HCT116 (cell line): ENCODE measurements around the gene ARL13B. TPM values are rescaled to one million over a fixed set of nuclear protein-coding genes. Genes with fewer than 3 reads are reported as not detected.

ENCODE experiments used
- ATAC-seq: fragments of 200-7000 bp; cut with Tn5 transposase; 2 replicates; pipeline ENCODE4 v1.9.1; 2020; ENCODE audit warnings: mild to moderate bottlenecking, moderate library complexity
- BruUV-seq: library from RNA; stranded (reverse); fragments of 400-500 nt; replicated peaks from 2 replicates; lab custom pipeline; 2021; lab: Mats Ljungman, UMichigan
- CTCF ChIA-PET: fragments of 300-600 bp; sonication (Branson Sonifier 250); formaldehyde crosslinking; loops from one replicate; lab custom pipeline; 2021; ENCODE audit warnings: antibody characterized with exemption; lab: Charles Lee
- POLR2A ChIA-PET: fragments of 300-600, 350-600 bp; sonication (Branson Sonifier 250); formaldehyde crosslinking; loops from one replicate; lab custom pipeline; 2021; ENCODE audit warnings: antibody characterized with exemption; lab: Charles Lee
- RAD21 ChIA-PET, 2 experiments: fragments of 300-600 bp; sonication (Branson Sonifier 250); formaldehyde crosslinking; loops; one replicate each; lab custom pipeline; 2023; ENCODE audit warnings: low total read pairs in 2 of 2; ENCODE audit not compliant: uncharacterized antibody in 2 of 2, unreplicated experiment in 2 of 2, low non-redundant PET in 1 of 2; lab: Charles Lee
- DNase-seq: peaks from one replicate; pipeline ENCODE4 v3.0.0-alpha.2; 2010; ENCODE audit warnings: low read depth, low spot score
- H2AFZ ChIP-seq: fragments of 200-600 bp; shearing (Covaris generic), sonication (generic); 2 replicates; pipeline ENCODE4 v1.6.1; 2017; ENCODE audit warnings: low read depth, mixed run types, mixed read lengths, antibody characterized with exemption, low read length; ENCODE audit not compliant: poor library complexity, severe bottlenecking
- H3K27ac ChIP-seq: 2 replicates; pipeline ENCODE4 v1.5.1; 2012; ENCODE audit warnings: low read depth, low read length
- H3K27me3 ChIP-seq: fragments of 200-600 bp; sonication (generic); 2 replicates; pipeline ENCODE4 v1.6.1; 2016; ENCODE audit warnings: mixed run types, low read length, mixed read lengths; ENCODE audit not compliant: insufficient read depth
- H3K36me3 ChIP-seq, 2 experiments: fragments of 200-500 bp in 1 of 2; fragments of 200-600 bp in 1 of 2; sonication (Bioruptor generic) in 1 of 2; sonication (generic) in 1 of 2; 2 replicates each; pipeline versions ENCODE4 v1.5.1 to v1.6.1; 2014 to 2016; ENCODE audit warnings: low read length in 2 of 2, inconsistent platforms in 1 of 2, mixed read lengths in 1 of 2, mixed run types in 1 of 2; ENCODE audit not compliant: insufficient read depth in 2 of 2, control insufficient read depth in 1 of 2
- H3K4me1 ChIP-seq, 2 experiments: fragments of 200-600 bp in 1 of 2; sonication (generic) in 1 of 2; 2 replicates each; pipeline versions ENCODE4 v1.5.1 to v1.6.1; 2012 to 2017; ENCODE audit warnings: low read length in 2 of 2, inconsistent platforms in 1 of 2, mild to moderate bottlenecking in 1 of 2, mixed read lengths in 1 of 2, mixed run types in 1 of 2, moderate library complexity in 1 of 2; ENCODE audit not compliant: insufficient read depth in 2 of 2, control insufficient read depth in 1 of 2
- H3K4me2 ChIP-seq: fragments of 200-600 bp; sonication (generic); 2 replicates; pipeline ENCODE4 v1.6.1; 2017; ENCODE audit warnings: mixed run types, low read length, mixed read lengths
- H3K4me3 ChIP-seq, 2 experiments: fragments of 200-600 bp in 1 of 2; sonication (generic) in 1 of 2; replicated peaks in 1 of 2; 2 replicates each; pipeline ENCODE4 v1.5.1; 2011 to 2016; ENCODE audit warnings: low read length in 2 of 2, control low read depth in 1 of 2, low read depth in 1 of 2, mild to moderate bottlenecking in 1 of 2, mixed read lengths in 1 of 2, mixed run types in 1 of 2
- H3K79me2 ChIP-seq: fragments of 200-600 bp; sonication (generic); 2 replicates; pipeline ENCODE4 v1.6.1; 2017; ENCODE audit warnings: mild to moderate bottlenecking, mixed run types, low read length, moderate library complexity, mixed read lengths; ENCODE audit not compliant: insufficient read depth
- H3K9ac ChIP-seq: fragments of 200-600 bp; sonication (generic); 2 replicates; pipeline ENCODE4 v1.6.1; 2016; ENCODE audit warnings: low read length, mixed read lengths
- H3K9me2 ChIP-seq: fragments of 200-600 bp; sonication (generic), shearing (Covaris generic); 2 replicates; pipeline ENCODE4 v1.6.1; 2017; ENCODE audit warnings: mixed run types, mild to moderate bottlenecking, moderate library complexity; ENCODE audit not compliant: insufficient read depth
- H3K9me3 ChIP-seq, 2 experiments: fragments of 200-500 bp in 1 of 2; fragments of 200-600 bp in 1 of 2; sonication (Bioruptor generic) in 1 of 2; sonication (generic) in 1 of 2; 2 replicates each; pipeline ENCODE4 v1.6.1; 2014 to 2017; ENCODE audit warnings: low read length in 2 of 2, mixed read lengths in 2 of 2, inconsistent platforms in 1 of 2, low read depth in 1 of 2, mild to moderate bottlenecking in 1 of 2, mixed run types in 1 of 2, moderate library complexity in 1 of 2; ENCODE audit not compliant: control insufficient read depth in 1 of 2, insufficient read depth in 1 of 2
- H4K20me1 ChIP-seq: fragments of 200-600 bp; sonication (generic), shearing (Covaris generic); 2 replicates; pipeline ENCODE4 v1.6.1; 2017; ENCODE audit warnings: mixed run types, mild to moderate bottlenecking, moderate library complexity; ENCODE audit not compliant: insufficient read depth
- CEBPB ChIP-seq: IDR thresholded peaks from 2 replicates; pipeline ENCODE4 v1.6.1; 2012; ENCODE audit warnings: low read depth
- CTCF ChIP-seq, 3 experiments: fragments of 200-600 bp in 1 of 3; sonication (generic) in 1 of 3; IDR thresholded peaks in 2 of 3; conservative IDR thresholded peaks in 1 of 3; 2 replicates each; pipeline ENCODE4 v1.5.1; 2012 to 2017; ENCODE audit warnings: low read depth in 2 of 3, low read length in 2 of 3, antibody characterized with exemption in 1 of 3, borderline replicate concordance in 1 of 3, control low read depth in 1 of 3, mild to moderate bottlenecking in 1 of 3, mixed read lengths in 1 of 3, mixed run types in 1 of 3, moderate library complexity in 1 of 3; ENCODE audit not compliant: insufficient read depth in 1 of 3
- EGR1 ChIP-seq: IDR thresholded peaks from 2 replicates; pipeline ENCODE4 v1.6.1; 2012; ENCODE audit warnings: low read depth
- EZH2phosphoT487 ChIP-seq: fragments of 200-600 bp; IDR thresholded peaks from 2 replicates; pipeline ENCODE4 v1.6.1; 2018; ENCODE audit warnings: antibody characterized with exemption, borderline replicate concordance
- POLR2A ChIP-seq: IDR thresholded peaks from 2 replicates; pipeline ENCODE4 v1.7.0; 2011; ENCODE audit warnings: borderline replicate concordance; ENCODE audit not compliant: insufficient read depth, insufficient read length; ENCODE audit errors: extremely low read depth
- RAD21 ChIP-seq: IDR thresholded peaks from 2 replicates; pipeline ENCODE4 v1.6.1; 2012; ENCODE audit warnings: low read depth, mild to moderate bottlenecking
- REST ChIP-seq: IDR thresholded peaks from 2 replicates; pipeline ENCODE4 v1.6.1; 2012; ENCODE audit warnings: low read depth
- SP1 ChIP-seq: IDR thresholded peaks from 2 replicates; pipeline ENCODE4 v1.6.1; 2012; ENCODE audit warnings: low read depth
- TCF7L2 ChIP-seq: IDR thresholded peaks from 2 replicates; pipeline ENCODE4 v1.7.0; 2011; ENCODE audit warnings: borderline replicate concordance, inconsistent platforms; ENCODE audit not compliant: insufficient read depth, insufficient read length; ENCODE audit errors: extremely low read depth
- intact Hi-C: fragments of 100-400 bp; cut with micrococcal nuclease; formaldehyde crosslinking; loops from 2 replicates; pipeline ENCODE4 v1.10.0; 2022
- total RNA-seq: library from RNA; stranded (reverse); gene quantifications from one replicate; pipeline ENCODE4 v1.2.1, GENCODE V29; 2021; ENCODE audit not compliant: unreplicated experiment

ARL13B gene
- total RNA-seq, 1 experiment from 2014 or later, result 8.2 TPM

GRCh38 chr3:94089126-94089525, 109.2 kb downstream of the ARL13B start:
- CTCF ChIA-PET, result interaction anchor here (1.3 kb wide), 1 partner anchor 20 kb away, joined by 3 read pairs; no protein-coding TSS in a partner anchor
- DNase-seq, result no peak

More at GRCh38 chr3:94089126-94089525, 109.2 kb downstream of the ARL13B start:
- Histone ChIP-seq H3K79me2 (no peaks in the 10 kb centered on the region), H3K27me3 (no peaks in the 10 kb centered on the region), H3K4me1 (no peaks in the 10 kb centered on the region), H2AFZ (no peak overlapping the region), H3K9me3 (no peaks in the 10 kb centered on the region), H3K4me2 (no peak overlapping the region), H4K20me1 (no peaks in the 10 kb centered on the region), H3K9ac (no peak overlapping the region), H3K27ac (no peak overlapping the region), H3K36me3 (peaks cover 0 to 4% of the 10 kb centered on the region in 2 experiments; a peak in 1 of 4 replicates), H3K4me3 (no peak overlapping the region), H3K9me2 (no peaks in the 10 kb centered on the region)
- POLR2A ChIA-PET, result no interaction called here
- intact Hi-C loops, result no loop called here
- BruUV-seq, result no TSS peak
- TF ChIP-seq CTCF (IDR thresholded peaks at IDR 0.05 in 2 of 3, conservative IDR thresholded peaks at IDR 0.05 in 1 of 3; ENCODE audit: borderline replicate concordance in 1 of 3, insufficient read depth in 1 of 3, low read depth in 2 of 3, low read length in 2 of 3), result no peak
- no peak for TF ChIP-seq TCF7L2
- TF ChIP-seq RAD21, result no peak
- no peak for TF ChIP-seq SP1
- TF ChIP-seq REST, result no peak
- no peak for TF ChIP-seq CEBPB
- TF ChIP-seq EZH2phosphoT487, result no peak
- no peak for TF ChIP-seq EGR1
- no peak for TF ChIP-seq POLR2A
- ATAC-seq, result no peak
- RAD21 ChIA-PET, result no interaction called here
